ENCODE data around the gene RPRD2. TPM values are rescaled to one million over a fixed set of nuclear protein-coding genes. Genes with fewer than 3 reads are reported as not detected.

The RPRD2 gene
- total and polyA plus RNA-seq, 9 of the 15 experiments (the other 6 are each of a cell fraction or from before 2014, with no cell fraction given), result 1.5 to 21.6 (median 7.7) TPM

DNA sequence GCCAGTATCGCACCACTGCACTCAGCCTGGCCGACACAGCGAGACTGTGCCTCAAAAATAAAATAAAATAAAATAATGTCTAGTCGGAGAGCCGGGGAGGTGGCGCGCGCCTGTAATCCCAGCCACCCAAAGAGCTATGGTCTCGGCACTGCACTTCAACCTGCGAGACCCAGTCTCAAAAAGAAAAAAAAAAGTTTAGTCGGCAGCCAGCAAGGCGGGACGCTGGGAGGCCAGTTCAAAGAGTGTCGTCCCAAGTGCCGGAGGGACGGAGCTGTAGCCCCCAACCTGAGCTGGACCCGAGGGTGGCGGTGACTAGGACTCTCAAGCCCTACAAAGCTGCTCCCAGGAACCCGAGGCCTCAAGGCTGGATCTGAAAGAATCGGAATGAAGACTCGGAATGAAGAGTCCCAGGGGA lies 151.0 kb downstream of the RPRD2 start (continued):
- TF ChIP-seq, protein P1, sequence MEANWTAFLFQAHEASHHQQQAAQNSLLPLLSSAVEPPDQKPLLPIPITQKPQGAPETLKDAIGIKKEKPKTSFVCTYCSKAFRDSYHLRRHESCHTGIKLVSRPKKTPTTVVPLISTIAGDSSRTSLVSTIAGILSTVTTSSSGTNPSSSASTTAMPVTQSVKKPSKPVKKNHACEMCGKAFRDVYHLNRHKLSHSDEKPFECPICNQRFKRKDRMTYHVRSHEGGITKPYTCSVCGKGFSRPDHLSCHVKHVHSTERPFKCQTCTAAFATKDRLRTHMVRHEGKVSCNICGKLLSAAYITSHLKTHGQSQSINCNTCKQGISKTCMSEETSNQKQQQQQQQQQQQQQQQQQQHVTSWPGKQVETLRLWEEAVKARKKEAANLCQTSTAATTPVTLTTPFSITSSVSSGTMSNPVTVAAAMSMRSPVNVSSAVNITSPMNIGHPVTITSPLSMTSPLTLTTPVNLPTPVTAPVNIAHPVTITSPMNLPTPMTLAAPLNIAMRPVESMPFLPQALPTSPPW (CRISPR knock-in tag; IDR thresholded peaks at IDR 0.05), result no peak
- TF ChIP-seq JUND (IDR thresholded peaks at IDR 0.05; ENCODE audit: borderline replicate concordance, low read depth, low read length) (no peak), JUND (tag; IDR thresholded peaks at IDR 0.05; ENCODE audit: borderline replicate concordance, low read depth, low read length) (0 out of 3 replicates have a peak, but pooled peaks have one; percentile 9), NR4A1 (CRISPR knock-in tag; IDR thresholded peaks at IDR 0.05) (no peak), NR4A1 (tag; IDR thresholded peaks at IDR 0.05) (no peak), GTF2F1 (IDR thresholded peaks at IDR 0.05; ENCODE audit: low read depth, low read length) (0 out of 2 replicates have a peak, but pooled peaks have one; percentile 7), HMG20A (CRISPR knock-in tag; conservative IDR thresholded peaks at IDR 0.05) (no peak), NR1H2 (CRISPR knock-in tag; IDR thresholded peaks at IDR 0.05) (no peak), SMARCA4 (IDR thresholded peaks at IDR 0.05) (0 out of 2 replicates have a peak, but pooled peaks have one; percentile 20), YY1 (IDR thresholded peaks at IDR 0.05; ENCODE audit: borderline replicate concordance in 1 of 3, control insufficient read depth in 1 of 3, extremely low read depth in 1 of 3, insufficient read depth in 3 of 3, insufficient read length in 1 of 3, insufficient replicate concordance in 2 of 3, low read depth in 1 of 3, low read length in 2 of 3) (peak in 1 of 3 experiments; percentile 9), MCM7 (IDR thresholded peaks at IDR 0.05) (no peak)
- TF ChIP-seq, protein P2, sequence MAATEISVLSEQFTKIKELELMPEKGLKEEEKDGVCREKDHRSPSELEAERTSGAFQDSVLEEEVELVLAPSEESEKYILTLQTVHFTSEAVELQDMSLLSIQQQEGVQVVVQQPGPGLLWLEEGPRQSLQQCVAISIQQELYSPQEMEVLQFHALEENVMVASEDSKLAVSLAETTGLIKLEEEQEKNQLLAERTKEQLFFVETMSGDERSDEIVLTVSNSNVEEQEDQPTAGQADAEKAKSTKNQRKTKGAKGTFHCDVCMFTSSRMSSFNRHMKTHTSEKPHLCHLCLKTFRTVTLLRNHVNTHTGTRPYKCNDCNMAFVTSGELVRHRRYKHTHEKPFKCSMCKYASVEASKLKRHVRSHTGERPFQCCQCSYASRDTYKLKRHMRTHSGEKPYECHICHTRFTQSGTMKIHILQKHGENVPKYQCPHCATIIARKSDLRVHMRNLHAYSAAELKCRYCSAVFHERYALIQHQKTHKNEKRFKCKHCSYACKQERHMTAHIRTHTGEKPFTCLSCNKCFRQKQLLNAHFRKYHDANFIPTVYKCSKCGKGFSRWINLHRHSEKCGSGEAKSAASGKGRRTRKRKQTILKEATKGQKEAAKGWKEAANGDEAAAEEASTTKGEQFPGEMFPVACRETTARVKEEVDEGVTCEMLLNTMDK (IDR thresholded peaks at IDR 0.05; ENCODE audit: borderline replicate concordance, insufficient read depth, low read depth, low read length, poor library complexity, severe bottlenecking), result no peak
- TF ChIP-seq, protein P3, sequence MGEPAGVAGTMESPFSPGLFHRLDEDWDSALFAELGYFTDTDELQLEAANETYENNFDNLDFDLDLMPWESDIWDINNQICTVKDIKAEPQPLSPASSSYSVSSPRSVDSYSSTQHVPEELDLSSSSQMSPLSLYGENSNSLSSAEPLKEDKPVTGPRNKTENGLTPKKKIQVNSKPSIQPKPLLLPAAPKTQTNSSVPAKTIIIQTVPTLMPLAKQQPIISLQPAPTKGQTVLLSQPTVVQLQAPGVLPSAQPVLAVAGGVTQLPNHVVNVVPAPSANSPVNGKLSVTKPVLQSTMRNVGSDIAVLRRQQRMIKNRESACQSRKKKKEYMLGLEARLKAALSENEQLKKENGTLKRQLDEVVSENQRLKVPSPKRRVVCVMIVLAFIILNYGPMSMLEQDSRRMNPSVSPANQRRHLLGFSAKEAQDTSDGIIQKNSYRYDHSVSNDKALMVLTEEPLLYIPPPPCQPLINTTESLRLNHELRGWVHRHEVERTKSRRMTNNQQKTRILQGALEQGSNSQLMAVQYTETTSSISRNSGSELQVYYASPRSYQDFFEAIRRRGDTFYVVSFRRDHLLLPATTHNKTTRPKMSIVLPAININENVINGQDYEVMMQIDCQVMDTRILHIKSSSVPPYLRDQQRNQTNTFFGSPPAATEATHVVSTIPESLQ (CRISPR knock-in tag; IDR thresholded peaks at IDR 0.05), result no peak
- TF ChIP-seq, protein P4, sequence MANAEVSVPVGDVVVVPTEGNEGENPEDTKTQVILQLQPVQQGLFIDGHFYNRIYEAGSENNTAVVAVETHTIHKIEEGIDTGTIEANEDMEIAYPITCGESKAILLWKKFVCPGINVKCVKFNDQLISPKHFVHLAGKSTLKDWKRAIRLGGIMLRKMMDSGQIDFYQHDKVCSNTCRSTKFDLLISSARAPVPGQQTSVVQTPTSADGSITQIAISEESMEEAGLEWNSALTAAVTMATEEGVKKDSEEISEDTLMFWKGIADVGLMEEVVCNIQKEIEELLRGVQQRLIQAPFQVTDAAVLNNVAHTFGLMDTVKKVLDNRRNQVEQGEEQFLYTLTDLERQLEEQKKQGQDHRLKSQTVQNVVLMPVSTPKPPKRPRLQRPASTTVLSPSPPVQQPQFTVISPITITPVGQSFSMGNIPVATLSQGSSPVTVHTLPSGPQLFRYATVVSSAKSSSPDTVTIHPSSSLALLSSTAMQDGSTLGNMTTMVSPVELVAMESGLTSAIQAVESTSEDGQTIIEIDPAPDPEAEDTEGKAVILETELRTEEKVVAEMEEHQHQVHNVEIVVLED (CRISPR knock-in tag; IDR thresholded peaks at IDR 0.05), result no peak
- TF ChIP-seq, protein P5, sequence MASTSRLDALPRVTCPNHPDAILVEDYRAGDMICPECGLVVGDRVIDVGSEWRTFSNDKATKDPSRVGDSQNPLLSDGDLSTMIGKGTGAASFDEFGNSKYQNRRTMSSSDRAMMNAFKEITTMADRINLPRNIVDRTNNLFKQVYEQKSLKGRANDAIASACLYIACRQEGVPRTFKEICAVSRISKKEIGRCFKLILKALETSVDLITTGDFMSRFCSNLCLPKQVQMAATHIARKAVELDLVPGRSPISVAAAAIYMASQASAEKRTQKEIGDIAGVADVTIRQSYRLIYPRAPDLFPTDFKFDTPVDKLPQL (IDR thresholded peaks at IDR 0.05; ENCODE audit: extremely low read depth, insufficient read length), result no peak
